SH-SY5Y (cell line): ENCODE results near the gene TRIM42.

Source experiments
- GATA2 ChIP-seq: IDR thresholded peaks from 2 replicates; pipeline ENCODE4 v1.6.1; 2011; ENCODE audit warnings: mild to moderate bottlenecking, low read depth, low read length
- GATA3 ChIP-seq: IDR thresholded peaks from 2 replicates; pipeline ENCODE4 v1.6.1; 2011; ENCODE audit warnings: low read depth, mild to moderate bottlenecking, low read length, moderate library complexity

TRIM42 gene

GRCh38 chr3:140702281-140702680, 24.4 kb downstream of the TRIM42 start:
- TF ChIP-seq GATA2: no peak
- no peak for TF ChIP-seq GATA3

- TF ChIP-seq GATA2 (no peak), GATA3 (no peak)
Measured at GRCh38 chr3:140703496-140703895, 25.6 kb downstream of the TRIM42 start.

GRCh38 chr3:140704733-140705132, 26.9 kb downstream of the TRIM42 start:
- TF ChIP-seq GATA2 (no peak), GATA3 (no peak)

GRCh38 chr3:140705954-140706353, 28.1 kb downstream of the TRIM42 start:
- TF ChIP-seq GATA3: no peak
- no peak for TF ChIP-seq GATA2

- no peak for TF ChIP-seq GATA2
- no peak for TF ChIP-seq GATA3
Measured at GRCh38 chr3:140706360-140706759, 28.5 kb downstream of the TRIM42 start.

GRCh38 chr3:140708815-140709214, 31.0 kb downstream of the TRIM42 start:
- TF ChIP-seq GATA3 (no peak), GATA2 (no peak)

- TF ChIP-seq GATA2: no peak
Measured at GRCh38 chr3:140709751-140710150, 31.9 kb downstream of the TRIM42 start.

- TF ChIP-seq GATA3 (no peak), GATA2 (no peak)
Measured at GRCh38 chr3:140710711-140711389, 33.0 kb downstream of the TRIM42 start.

- no peak for TF ChIP-seq GATA3
- TF ChIP-seq GATA2: no peak
Measured at GRCh38 chr3:140711390-140712035, 33.6 kb downstream of the TRIM42 start.

- TF ChIP-seq GATA2 (no peak), GATA3 (no peak)
Measured at GRCh38 chr3:140712301-140712700, 34.4 kb downstream of the TRIM42 start.

GRCh38 chr3:140715035-140715434, 37.2 kb downstream of the TRIM42 start:
- TF ChIP-seq GATA2 (no peak), GATA3 (no peak)

GRCh38 chr3:140717921-140718320, 40.1 kb downstream of the TRIM42 start:
- TF ChIP-seq GATA2 (no peak), GATA3 (no peak)

GRCh38 chr3:140719841-140720614, 42.2 kb downstream of the TRIM42 start:
- TF ChIP-seq GATA2 (no peak), GATA3 (no peak)

- no peak for TF ChIP-seq GATA2
Measured at GRCh38 chr3:140723576-140723975, 45.7 kb downstream of the TRIM42 start.
